Activated naive CD8-positive, alpha-beta T cell treated with anti-CD3 and anti-CD28 coated beads, Interleukin-2, amount 10 ng/mL, durations not matched to agents 7 days and 5 days (primary cell): ENCODE results near the gene PCSK2. TPM values are rescaled to one million over a fixed set of nuclear protein-coding genes. Genes with fewer than 3 reads are reported as not detected.
A peak's percentile ranks its signal among the peaks of the same experiment; 100 is the strongest.

Experiments used
- ATAC-seq: fragments of 150-1000 bp; cut with Tn5 transposase; one replicate; pipeline ENCODE4 v1.10.0; 2021; ENCODE audit warnings: low read depth, moderate library complexity
- POLR2A ChIA-PET: fragments of 350-600 bp; sonication (Branson Sonifier 250); formaldehyde crosslinking; loops from one replicate; lab custom pipeline; 2021; ENCODE audit warnings: antibody characterized with exemption; lab: Charles Lee
- DNase-seq: peaks from one replicate; pipeline ENCODE4 v3.0.0; 2021
- H3K27ac Mint-ChIP-seq: one replicate; pipeline ENCODE4 v1.8.0; 2022; ENCODE audit warnings: mild to moderate bottlenecking, mixed read lengths
- H3K27me3 Mint-ChIP-seq: one replicate; pipeline ENCODE4 v1.8.0; 2022; ENCODE audit warnings: mild to moderate bottlenecking, moderate library complexity, mixed read lengths
- H3K36me3 Mint-ChIP-seq: one replicate; pipeline ENCODE4 v1.8.0; 2021; ENCODE audit warnings: mild to moderate bottlenecking, mixed read lengths
- H3K4me1 Mint-ChIP-seq: one replicate; pipeline ENCODE4 v1.8.0; 2021; ENCODE audit warnings: mixed read lengths
- H3K4me3 Mint-ChIP-seq: one replicate; pipeline ENCODE4 v1.8.0; 2022; ENCODE audit warnings: mild to moderate bottlenecking, moderate library complexity, mixed read lengths
- H3K9me3 Mint-ChIP-seq: one replicate; pipeline ENCODE4 v1.8.0; 2021; ENCODE audit warnings: mixed read lengths
- total RNA-seq, 2 experiments: library from RNA; stranded (reverse); gene quantifications; one replicate each; pipeline ENCODE4 v1.2.3, GENCODE V29; 2021

Gene PCSK2
- total RNA-seq, 2 experiments from 2014 or later = not detected

DNA sequence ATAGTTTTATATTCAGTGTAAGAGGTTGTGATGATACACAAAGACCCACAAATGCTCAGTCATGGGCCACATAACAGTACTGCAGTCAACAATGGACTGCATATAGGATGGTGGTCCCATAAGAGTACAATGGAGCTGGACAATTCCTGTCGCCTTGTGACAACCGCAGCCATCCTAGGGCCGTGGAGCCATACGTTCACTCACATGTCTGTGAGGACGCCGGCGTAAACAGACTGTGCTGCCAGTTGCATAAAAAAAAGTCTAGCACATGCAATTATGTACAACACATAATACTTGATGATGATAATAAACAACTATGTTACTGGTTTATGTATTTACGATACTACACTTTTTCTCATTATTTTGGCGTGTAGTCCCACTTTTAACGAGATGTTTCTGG lies 273.4 kb downstream of the PCSK2 start:
- ATAC-seq (no peak), DNase-seq (no peak)
- Mint-ChIP-seq H3K36me3 (no peaks in the 10 kb centered on the region), H3K27ac (no peak overlapping the region), H3K4me1 (peaks cover 17% of the 10 kb centered on the region), H3K4me3 (no peak overlapping the region), H3K9me3 (no peaks in the 10 kb centered on the region), H3K27me3 (peaks cover 15% of the 10 kb centered on the region)
- POLR2A ChIA-PET = no interaction called here

DNA sequence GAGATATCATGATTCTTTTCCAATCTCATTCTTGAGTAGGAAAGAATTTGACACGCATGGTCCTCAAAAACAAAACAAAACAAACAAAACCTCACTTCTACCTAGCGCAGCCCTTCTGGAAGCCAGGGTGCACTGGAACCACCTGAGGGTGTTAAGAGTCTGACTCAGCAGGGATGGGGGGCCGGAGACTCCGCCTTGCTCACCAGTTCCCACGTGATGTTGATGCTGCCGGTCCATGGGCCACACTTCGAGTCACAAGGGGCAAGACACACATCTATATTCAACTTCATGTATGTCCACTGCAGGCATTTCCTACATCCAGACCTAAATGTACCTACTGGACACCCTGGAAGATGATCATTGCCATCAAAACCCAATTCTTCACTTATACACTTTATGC lies 274.0 kb downstream of the PCSK2 start:
- POLR2A ChIA-PET = no interaction called here

DNA sequence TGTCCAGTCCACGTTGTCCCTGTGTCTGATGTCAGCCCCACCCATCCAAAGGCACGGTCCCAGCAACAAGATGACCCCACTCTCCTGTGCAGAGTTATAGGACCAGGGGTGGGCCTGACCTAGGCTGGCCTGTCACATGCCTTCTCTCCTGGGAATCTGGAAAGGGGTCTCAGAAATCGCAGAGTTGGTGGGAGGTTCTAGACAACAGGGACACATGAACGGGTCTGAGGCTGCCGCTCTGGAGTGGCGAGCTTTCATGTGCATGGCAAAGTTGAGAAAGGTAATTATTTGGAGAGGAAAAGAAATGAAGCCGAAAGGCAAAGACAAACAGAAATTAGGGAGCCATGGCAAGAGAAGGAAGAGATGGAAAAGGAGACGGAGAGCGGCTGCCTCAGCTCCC lies 274.9 kb downstream of the PCSK2 start:
- peaks cover 13% of the 10 kb centered on the region for H3K27me3 Mint-ChIP-seq
- H3K36me3 Mint-ChIP-seq = no peaks in the 10 kb centered on the region
- ATAC-seq (no peak), DNase-seq (no peak)
- no peak overlapping the region for H3K27ac Mint-ChIP-seq
- no peaks in the 10 kb centered on the region for H3K9me3 Mint-ChIP-seq
- POLR2A ChIA-PET = no interaction called here
- H3K4me3 Mint-ChIP-seq = no peak overlapping the region
- peaks cover 27% of the 10 kb centered on the region for H3K4me1 Mint-ChIP-seq

More for the DNA sequence above, 274.0 kb downstream of the PCSK2 start:
- Mint-ChIP-seq H3K27ac (no peak overlapping the region), H3K4me3 (no peak overlapping the region), H3K9me3 (no peaks in the 10 kb centered on the region), H3K4me1 (peaks cover 22% of the 10 kb centered on the region), H3K27me3 (peaks cover 15% of the 10 kb centered on the region), H3K36me3 (no peaks in the 10 kb centered on the region)
- ATAC-seq (no peak), DNase-seq (no peak)

DNA sequence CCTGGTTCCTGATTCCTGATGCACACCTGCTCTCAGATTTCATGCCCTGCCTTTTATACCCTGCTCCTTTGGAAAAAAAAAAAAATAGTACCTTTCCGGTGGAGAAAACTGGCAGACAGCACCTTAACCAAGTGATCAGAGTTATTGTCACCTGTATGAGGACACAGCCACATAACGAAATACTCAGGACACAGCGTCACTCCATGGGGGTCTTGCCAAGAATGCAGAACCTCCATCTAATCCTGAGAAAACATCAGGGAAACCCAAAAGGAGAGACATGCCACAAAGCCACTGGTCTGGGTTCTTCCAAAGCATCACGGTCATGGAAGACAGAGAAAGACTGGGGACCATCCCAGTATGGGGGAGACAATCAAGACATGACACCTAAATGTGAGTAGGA lies 275.3 kb downstream of the PCSK2 start:
- no peak overlapping the region for H3K27ac Mint-ChIP-seq
- DNase-seq = no peak

DNA sequence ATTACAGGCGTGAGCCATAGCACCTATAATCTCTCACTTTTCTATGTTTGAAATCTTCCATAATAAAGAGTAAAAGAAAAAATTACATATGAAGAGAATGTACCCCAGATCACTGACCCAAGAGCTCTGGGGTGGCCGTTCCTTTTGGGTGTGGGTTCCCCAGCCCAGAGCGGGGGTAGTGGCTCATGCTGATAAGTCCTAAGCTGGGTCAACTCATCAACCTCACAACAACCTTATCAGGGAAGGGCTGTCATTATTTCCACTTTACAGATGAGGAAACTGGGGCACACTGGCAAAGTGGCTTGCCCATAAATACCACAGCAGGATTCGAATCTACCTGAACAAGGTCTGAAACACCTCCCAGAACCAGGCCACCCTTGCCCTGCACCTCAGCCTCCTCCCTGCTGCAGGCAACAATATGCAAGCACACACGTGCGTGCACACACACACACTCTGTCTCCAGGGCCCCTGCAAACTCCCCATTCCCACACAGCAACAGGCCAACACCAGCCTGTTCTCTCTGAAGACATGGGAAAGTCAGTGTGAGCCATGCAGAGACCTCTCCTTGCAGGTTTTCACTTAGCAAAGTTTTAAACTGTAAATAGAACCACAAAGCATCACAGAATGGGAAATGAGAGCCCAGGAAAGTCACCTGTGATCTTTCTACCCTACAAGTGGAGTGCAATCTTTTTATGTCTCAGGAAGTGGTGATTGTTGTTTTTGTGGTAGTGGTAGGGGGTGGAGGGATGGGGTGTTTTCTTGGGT lies 276.6 kb downstream of the PCSK2 start:
- Mint-ChIP-seq H3K9me3 (no peaks in the 10 kb centered on the region), H3K4me1 (peaks cover 32% of the 10 kb centered on the region), H3K27me3 (peaks cover 17% of the 10 kb centered on the region), H3K4me3 (no peak overlapping the region), H3K27ac (peak overlapping the region; percentile 9), H3K36me3 (no peaks in the 10 kb centered on the region)
- DNase-seq (no peak), ATAC-seq (no peak)
- POLR2A ChIA-PET = no interaction called here

More for the DNA sequence above, 275.3 kb downstream of the PCSK2 start:
- peaks cover 29% of the 10 kb centered on the region for H3K4me1 Mint-ChIP-seq
- no peak for ATAC-seq
- H3K36me3 Mint-ChIP-seq = no peaks in the 10 kb centered on the region
- H3K27me3 Mint-ChIP-seq = peaks cover 10% of the 10 kb centered on the region
- POLR2A ChIA-PET = no interaction called here
- no peak overlapping the region for H3K4me3 Mint-ChIP-seq
- no peaks in the 10 kb centered on the region for H3K9me3 Mint-ChIP-seq

DNA sequence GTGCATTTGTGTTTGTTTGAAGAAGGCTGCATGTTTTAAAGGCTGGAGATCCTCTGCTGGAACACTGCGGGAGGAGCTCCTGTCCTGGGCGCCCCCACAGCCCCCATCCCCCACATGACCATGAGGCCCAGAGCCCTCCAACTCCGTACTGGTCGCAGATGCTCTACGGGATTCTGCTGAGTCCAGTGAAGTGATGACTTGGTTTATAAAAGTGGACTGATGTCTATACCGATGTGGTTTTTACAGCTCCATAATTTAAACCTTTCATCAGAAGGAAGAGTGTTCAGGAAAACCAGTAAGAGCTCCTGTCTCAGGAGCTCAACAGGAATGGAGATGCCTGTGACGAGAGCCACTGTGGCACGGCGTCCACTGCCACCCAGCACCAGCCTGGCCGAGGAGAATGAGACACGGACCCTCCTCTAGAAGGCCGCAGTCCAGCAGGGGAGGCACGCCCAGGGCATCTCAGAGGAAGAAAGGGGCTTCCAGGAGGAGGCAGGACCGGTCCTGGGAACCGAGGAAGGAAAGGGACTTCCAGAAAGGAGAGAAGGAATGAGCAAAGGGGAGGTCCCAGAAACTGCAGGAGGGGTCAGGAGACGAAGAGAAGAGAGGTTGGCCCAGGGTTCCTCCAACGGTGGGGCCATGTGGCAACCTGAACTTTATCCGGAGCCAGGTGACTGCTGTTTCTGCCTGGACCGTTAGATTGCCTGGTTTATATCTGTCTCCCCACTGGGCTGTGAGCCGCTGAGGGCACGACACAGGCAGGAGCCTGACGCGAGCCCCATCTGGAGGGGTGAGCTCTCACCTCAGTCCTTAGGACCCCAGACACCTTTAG lies 277.4 kb downstream of the PCSK2 start:
- H3K27ac Mint-ChIP-seq = peak overlapping the region; percentile 83
- no peaks in the 10 kb centered on the region for H3K9me3 Mint-ChIP-seq
- peaks cover 15% of the 10 kb centered on the region for H3K27me3 Mint-ChIP-seq
- H3K4me1 Mint-ChIP-seq = peaks cover 32% of the 10 kb centered on the region
- POLR2A ChIA-PET = interaction anchor here (0.5 to 2.3 kb wide), 5 partner anchors 27 to 1938 kb away, joined by 3 to 9 read pairs (median 4); partner anchors contain the start of genes BFSP1, DSTN and RRBP1
- DNase-seq (peak; percentile 50), ATAC-seq (peak; percentile 15)
- H3K4me3 Mint-ChIP-seq = peak overlapping the region; percentile 86
- no peaks in the 10 kb centered on the region for H3K36me3 Mint-ChIP-seq

DNA sequence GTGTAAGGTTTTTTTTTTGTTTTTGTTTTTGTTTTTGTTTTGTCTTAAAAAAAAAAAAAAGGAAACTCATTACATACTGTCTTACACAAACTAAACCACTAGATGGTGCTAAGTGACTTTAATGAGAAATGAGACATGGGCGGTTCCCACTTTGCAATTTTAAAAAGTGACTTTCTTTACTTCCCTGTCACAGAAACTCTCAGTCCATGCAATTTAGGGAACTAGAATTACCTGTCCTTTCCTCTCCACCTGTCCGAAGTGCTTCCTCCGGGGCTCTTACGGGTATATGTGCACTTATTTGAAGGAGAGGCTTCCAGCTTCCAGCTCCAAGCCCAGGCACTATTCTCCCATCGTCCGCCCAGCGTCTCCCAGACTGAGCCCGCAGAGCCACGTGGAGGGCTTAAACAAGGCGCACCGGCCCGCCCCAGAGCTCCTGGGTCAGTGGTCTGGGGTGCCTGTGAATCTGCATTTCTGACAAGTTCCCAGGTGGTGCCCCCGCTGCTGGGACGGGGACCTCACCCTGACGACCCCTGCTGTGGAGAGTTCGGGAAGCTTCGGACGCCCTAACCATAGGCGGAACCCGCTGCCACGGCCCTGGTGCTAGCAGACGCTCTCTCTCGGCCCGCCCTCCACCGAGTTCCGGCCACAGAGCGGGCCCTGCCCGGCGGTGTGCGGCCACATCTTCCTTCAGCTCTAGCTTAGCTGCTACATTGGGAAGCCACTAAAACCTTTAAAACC lies 278.2 kb downstream of the PCSK2 start:
- Mint-ChIP-seq H3K4me3 (peak overlapping the region; percentile 86), H3K9me3 (no peaks in the 10 kb centered on the region), H3K36me3 (no peaks in the 10 kb centered on the region), H3K4me1 (peaks cover 32% of the 10 kb centered on the region), H3K27ac (peak overlapping the region; percentile 83), H3K27me3 (peaks cover 21% of the 10 kb centered on the region)
- POLR2A ChIA-PET = interaction anchor here (0.5 to 2.3 kb wide), 8 partner anchors 26 to 1937 kb away, joined by 3 to 9 read pairs (median 4); partner anchors contain the start of genes BFSP1, DSTN and RRBP1
- ATAC-seq (peak; percentile 75), DNase-seq (peak; percentile 77)

DNA sequence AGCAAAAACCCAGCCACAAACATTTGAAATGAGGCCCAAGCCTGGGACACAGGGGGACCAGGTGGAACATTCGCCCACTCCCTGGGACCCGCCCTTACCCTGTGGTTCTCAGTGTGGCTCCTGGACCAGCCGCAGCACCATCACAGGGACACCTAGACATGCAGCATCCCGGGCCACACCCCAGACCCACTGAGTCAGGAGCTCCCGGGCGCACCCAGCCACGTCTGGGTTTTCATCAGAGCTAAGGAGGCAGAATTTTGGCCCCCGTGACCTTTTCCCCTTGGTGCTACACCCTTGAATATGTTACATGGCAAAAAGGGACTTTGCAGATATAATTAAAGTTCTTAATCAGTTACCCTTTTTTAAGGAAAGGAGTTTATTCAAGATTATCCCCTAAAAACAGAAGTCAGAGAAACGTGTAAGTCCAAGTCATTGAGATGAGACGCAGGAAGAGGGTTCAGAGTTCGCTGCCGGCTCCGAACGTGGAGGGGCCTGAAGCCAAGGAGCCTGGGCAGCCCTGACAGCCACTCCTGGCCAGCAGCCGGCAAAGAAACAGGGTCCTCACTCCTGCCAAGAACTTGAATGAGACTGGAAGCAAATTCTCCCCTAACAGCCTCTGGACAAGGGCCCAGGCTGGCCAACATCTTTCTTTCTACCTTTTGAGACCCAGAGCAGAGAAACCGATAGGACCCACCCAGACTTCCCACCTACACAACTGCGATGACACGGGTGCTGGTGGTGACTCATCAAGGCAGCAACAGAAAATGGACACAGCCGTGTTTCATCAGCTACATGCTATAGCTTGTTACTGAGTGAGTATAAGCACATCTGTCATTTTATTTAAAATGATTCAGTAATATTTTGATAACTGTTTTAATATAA lies 279.0 kb downstream of the PCSK2 start:
- H3K4me1 Mint-ChIP-seq = peaks cover 33% of the 10 kb centered on the region
- POLR2A ChIA-PET = interaction anchor here (0.6 to 2.3 kb wide), 7 partner anchors 25 to 472 kb away, joined by 3 to 9 read pairs (median 5); partner anchors contain the start of genes BFSP1, DSTN and RRBP1
- H3K36me3 Mint-ChIP-seq = no peaks in the 10 kb centered on the region
- ATAC-seq (peak; percentile 39), DNase-seq (no peak)
- H3K27ac Mint-ChIP-seq = peak overlapping the region; percentile 83
- H3K9me3 Mint-ChIP-seq = no peaks in the 10 kb centered on the region
- H3K4me3 Mint-ChIP-seq = peak overlapping the region; percentile 86
- peaks cover 27% of the 10 kb centered on the region for H3K27me3 Mint-ChIP-seq

DNA sequence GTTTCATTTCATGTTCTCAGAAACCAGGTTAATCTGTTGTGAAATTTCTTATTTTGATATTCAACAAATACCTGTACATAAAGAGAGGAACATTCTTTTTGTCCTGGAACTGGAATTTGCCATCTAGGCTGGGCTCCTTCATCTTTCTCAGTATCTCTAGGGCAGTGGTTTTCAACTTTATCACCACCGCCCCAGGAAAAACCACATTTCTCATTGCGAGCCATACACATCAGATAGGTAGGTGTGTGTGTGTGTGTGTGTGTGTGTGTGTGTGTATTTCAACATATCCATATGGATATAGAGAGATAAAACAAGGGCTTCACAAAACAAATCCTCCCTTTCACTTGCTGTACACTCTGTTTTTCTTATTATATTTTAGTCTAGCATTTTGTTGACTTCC lies 280.2 kb downstream of the PCSK2 start:
- POLR2A ChIA-PET = interaction anchor here (2.1 kb wide), 1 partner anchor 104 kb away, joined by 5 read pairs; no protein-coding TSS in a partner anchor

DNA sequence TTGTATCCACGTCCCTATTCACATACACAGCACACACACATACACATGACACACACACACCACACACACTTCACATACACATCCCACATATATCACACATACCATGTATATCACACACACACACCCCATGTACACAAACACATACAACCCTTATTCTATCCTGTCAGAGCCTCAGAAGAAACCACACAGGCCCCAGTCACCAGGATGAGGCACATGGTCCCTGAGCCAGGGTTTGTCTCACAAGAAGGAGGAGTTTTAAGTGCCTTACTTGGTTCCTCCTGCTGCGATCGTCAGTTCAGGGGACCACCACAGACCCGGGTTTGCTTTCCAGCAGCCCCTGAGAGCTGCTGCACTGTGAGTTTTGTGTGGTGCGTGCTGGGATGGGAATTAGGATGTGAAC lies 280.7 kb downstream of the PCSK2 start:
- peaks cover 32% of the 10 kb centered on the region for H3K27me3 Mint-ChIP-seq
- DNase-seq = no peak
- POLR2A ChIA-PET = no interaction called here
- no peak overlapping the region for H3K4me3 Mint-ChIP-seq
- no peak overlapping the region for H3K27ac Mint-ChIP-seq
- H3K4me1 Mint-ChIP-seq = peaks cover 43% of the 10 kb centered on the region
- no peaks in the 10 kb centered on the region for H3K9me3 Mint-ChIP-seq
- no peak for ATAC-seq
- H3K36me3 Mint-ChIP-seq = no peaks in the 10 kb centered on the region

More for the DNA sequence above, 280.2 kb downstream of the PCSK2 start:
- peaks cover 35% of the 10 kb centered on the region for H3K27me3 Mint-ChIP-seq
- ATAC-seq (no peak), DNase-seq (no peak)
- no peak overlapping the region for H3K27ac Mint-ChIP-seq
- no peaks in the 10 kb centered on the region for H3K9me3 Mint-ChIP-seq
- H3K4me1 Mint-ChIP-seq = peaks cover 43% of the 10 kb centered on the region
- no peak overlapping the region for H3K4me3 Mint-ChIP-seq
- no peaks in the 10 kb centered on the region for H3K36me3 Mint-ChIP-seq

DNA sequence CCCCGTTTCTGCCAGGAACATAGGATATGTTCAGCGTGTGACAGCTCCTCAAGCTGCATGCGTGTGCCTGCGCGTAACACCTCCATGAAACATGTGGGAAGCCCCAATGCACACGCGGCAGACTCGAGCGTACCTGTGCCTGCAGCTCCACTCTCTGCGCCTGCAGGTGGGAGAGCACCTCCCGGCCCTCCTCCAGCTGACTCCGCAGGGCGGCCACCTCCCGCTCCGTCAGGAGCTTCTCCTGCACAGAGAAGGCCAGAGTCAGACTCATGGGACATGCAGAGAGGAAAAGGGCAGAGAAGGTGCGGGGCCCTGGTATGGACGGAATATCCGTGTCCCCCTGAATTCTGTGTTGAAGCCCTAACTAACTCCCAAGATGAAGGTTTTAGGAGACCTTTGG lies 281.9 kb downstream of the PCSK2 start:
- peaks cover 38% of the 10 kb centered on the region for H3K27me3 Mint-ChIP-seq
- ATAC-seq (no peak), DNase-seq (no peak)
- no peaks in the 10 kb centered on the region for H3K36me3 Mint-ChIP-seq
- no peaks in the 10 kb centered on the region for H3K9me3 Mint-ChIP-seq
- H3K4me3 Mint-ChIP-seq = no peak overlapping the region
- peaks cover 38% of the 10 kb centered on the region for H3K4me1 Mint-ChIP-seq
- POLR2A ChIA-PET = no interaction called here
- no peak overlapping the region for H3K27ac Mint-ChIP-seq

DNA sequence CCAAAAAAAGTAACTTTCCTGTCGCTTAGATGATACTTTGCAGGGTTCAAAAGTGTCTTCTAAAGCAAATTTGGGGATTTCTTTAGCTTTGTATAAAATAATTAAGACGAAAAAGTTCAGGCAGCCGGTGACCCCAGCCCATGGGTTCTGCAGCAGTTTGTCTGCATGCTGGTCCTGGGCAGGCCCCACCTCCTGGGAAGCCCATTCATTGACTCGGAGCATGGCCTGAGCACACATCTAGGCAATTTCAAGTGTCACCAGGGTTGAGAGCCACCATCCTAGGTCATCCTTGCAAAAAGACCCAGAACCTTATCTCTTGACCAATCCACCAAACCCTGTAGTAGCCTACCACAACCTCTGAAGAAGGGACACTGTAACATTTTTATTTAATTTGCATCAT lies 283.7 kb downstream of the PCSK2 start:
- POLR2A ChIA-PET = no interaction called here
- Mint-ChIP-seq H3K27ac (no peak overlapping the region), H3K4me1 (peaks cover 24% of the 10 kb centered on the region), H3K4me3 (no peak overlapping the region), H3K9me3 (no peaks in the 10 kb centered on the region), H3K27me3 (peaks cover 49% of the 10 kb centered on the region), H3K36me3 (no peaks in the 10 kb centered on the region)
- DNase-seq = no peak
- no peak for ATAC-seq
